Calu3 (cell line): ENCODE results near the gene ZBTB40. TPM values are rescaled to one million over a fixed set of nuclear protein-coding genes. Genes with fewer than 3 reads are reported as not detected.

ENCODE experiments used
- BruUV-seq: library from RNA; stranded (reverse); fragments of 400-500 nt; replicated peaks from 2 replicates; lab custom pipeline; 2021; lab: Mats Ljungman, UMichigan
- CTCF ChIA-PET: fragments of 300-600 bp; sonication (Branson Sonifier 250); formaldehyde crosslinking; loops from one replicate; lab custom pipeline; 2022; ENCODE audit warnings: antibody characterized with exemption; lab: Charles Lee
- DNase-seq: peaks from one replicate; pipeline ENCODE4 v3.0.0; 2022
- H3K27ac Mint-ChIP-seq: one replicate; pipeline ENCODE4 v1.8.0; 2022; ENCODE audit warnings: mixed read lengths; ENCODE audit not compliant: unreplicated experiment
- H3K27me3 Mint-ChIP-seq: one replicate; pipeline ENCODE4 v1.8.0; 2022; ENCODE audit warnings: mixed read lengths; ENCODE audit not compliant: unreplicated experiment
- H3K36me3 Mint-ChIP-seq: one replicate; pipeline ENCODE4 v1.8.0; 2022; ENCODE audit warnings: mild to moderate bottlenecking, moderate library complexity, mixed read lengths; ENCODE audit not compliant: insufficient read depth, unreplicated experiment
- H3K4me1 Mint-ChIP-seq: one replicate; pipeline ENCODE4 v1.8.0; 2022; ENCODE audit warnings: mild to moderate bottlenecking, low read depth, mixed read lengths; ENCODE audit not compliant: unreplicated experiment
- H3K4me3 Mint-ChIP-seq: one replicate; pipeline ENCODE4 v1.8.0; 2022; ENCODE audit warnings: mild to moderate bottlenecking, low read depth, moderate library complexity, mixed read lengths; ENCODE audit not compliant: unreplicated experiment
- H3K9me3 Mint-ChIP-seq: one replicate; pipeline ENCODE4 v1.8.0; 2022; ENCODE audit warnings: low read depth, mixed read lengths; ENCODE audit not compliant: unreplicated experiment
- intact Hi-C: fragments of 100-400 bp; cut with micrococcal nuclease; formaldehyde crosslinking; loops from one replicate; pipeline ENCODE4 v1.10.0; 2022; ENCODE audit not compliant: unreplicated experiment
- total RNA-seq: library from RNA; stranded (reverse); gene quantifications from 2 replicates; pipeline ENCODE4 v1.2.3, GENCODE V29; 2022
- TF ChIP-seq, protein P1 (sequence below): fragments of 200-600 bp; IDR thresholded peaks from one replicate; pipeline ENCODE4 v1.8.0; 2022; ENCODE audit warnings: antibody characterized with exemption; ENCODE audit not compliant: unreplicated experiment

ZBTB40 gene
- total RNA-seq, 1 experiment from 2014 or later = 18.7 TPM

DNA sequence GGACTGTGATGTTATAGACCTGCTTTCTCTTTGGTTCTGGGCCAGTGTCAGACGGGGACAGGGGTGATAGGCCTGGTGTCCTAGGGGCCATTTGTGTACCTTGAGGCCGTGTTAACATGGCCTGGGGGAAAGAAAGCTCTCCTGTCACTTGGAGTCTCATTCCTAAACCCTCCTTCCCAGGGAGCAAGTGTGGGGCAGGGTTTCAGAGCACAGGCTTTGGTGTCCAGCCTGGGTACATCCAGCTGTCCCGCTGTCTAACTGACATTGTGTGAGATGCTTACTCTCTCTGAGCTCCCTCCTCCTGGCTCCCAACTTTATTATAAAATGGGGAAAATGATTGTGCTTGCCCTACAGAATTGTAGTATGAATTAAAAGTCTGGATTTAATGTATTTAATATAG, 79.1 kb downstream of the ZBTB40 start:
- CTCF ChIA-PET = no interaction called here
- BruUV-seq = no TSS peak
- Mint-ChIP-seq H3K36me3 (no peaks in the 10 kb centered on the region), H3K9me3 (no peaks in the 10 kb centered on the region), H3K27me3 (no peaks in the 10 kb centered on the region), H3K4me3 (no peak overlapping the region), H3K4me1 (no peaks in the 10 kb centered on the region), H3K27ac (no peak overlapping the region)
- intact Hi-C loops = no loop called here
- no peak for DNase-seq
- TF ChIP-seq, protein P1, sequence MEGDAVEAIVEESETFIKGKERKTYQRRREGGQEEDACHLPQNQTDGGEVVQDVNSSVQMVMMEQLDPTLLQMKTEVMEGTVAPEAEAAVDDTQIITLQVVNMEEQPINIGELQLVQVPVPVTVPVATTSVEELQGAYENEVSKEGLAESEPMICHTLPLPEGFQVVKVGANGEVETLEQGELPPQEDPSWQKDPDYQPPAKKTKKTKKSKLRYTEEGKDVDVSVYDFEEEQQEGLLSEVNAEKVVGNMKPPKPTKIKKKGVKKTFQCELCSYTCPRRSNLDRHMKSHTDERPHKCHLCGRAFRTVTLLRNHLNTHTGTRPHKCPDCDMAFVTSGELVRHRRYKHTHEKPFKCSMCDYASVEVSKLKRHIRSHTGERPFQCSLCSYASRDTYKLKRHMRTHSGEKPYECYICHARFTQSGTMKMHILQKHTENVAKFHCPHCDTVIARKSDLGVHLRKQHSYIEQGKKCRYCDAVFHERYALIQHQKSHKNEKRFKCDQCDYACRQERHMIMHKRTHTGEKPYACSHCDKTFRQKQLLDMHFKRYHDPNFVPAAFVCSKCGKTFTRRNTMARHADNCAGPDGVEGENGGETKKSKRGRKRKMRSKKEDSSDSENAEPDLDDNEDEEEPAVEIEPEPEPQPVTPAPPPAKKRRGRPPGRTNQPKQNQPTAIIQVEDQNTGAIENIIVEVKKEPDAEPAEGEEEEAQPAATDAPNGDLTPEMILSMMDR = no peak

DNA sequence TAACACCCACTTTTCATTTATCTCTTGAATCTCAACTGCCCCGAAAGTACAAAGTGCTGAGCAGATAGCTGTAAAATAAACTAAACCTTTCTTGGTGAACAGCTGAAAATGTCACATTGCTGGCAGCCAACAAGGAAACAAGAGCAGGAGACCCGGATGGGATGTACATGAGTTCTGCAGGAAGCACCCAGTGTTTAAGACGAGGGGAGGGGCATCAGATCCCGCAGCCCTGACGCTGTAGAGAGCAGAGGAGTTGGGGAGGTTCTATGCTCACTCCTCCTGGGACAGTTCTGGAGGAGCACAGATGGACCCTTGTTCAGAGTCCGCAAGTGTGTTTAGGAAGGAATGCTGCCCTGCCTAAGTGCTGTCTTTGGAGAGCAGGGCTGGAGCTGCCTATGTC, 79.6 kb downstream of the ZBTB40 start:
- no peaks in the 10 kb centered on the region for H3K36me3 Mint-ChIP-seq
- CTCF ChIA-PET = no interaction called here
- TF ChIP-seq, protein P1 = no peak

DNA sequence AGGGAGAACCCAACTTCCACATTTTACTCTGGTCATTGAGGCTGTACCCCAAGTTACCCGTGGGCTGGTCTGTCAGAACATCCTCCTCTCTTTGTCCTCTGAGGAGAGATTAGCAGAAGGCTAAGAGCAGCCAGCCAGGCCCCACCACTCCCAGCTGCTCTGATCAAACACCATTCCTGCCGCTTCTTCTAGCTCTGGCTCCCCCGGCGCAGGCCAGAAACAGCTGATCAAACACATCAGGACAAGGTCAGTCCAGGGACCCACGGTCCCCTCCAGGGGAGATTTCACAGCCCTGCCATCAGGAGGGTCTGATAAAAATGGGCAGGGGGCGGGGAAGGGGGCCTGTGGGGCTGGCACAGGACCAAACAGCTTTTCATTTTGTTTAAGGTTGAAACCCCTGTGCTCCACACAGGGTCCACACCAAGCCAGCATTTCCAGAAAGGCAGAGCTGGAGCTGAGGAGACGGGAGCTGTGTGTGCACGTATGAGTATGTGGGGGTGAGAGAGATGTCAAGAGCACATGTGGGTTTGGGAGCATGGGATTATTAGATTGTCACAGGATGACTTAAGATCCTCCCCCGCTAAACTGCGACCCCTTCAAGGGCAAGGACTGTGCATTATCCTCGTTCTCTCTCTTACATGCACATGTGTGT, 81.7 kb downstream of the ZBTB40 start:
- no TSS peak for BruUV-seq
- no peaks in the 10 kb centered on the region for H3K36me3 Mint-ChIP-seq
- H3K9me3 Mint-ChIP-seq = no peaks in the 10 kb centered on the region
- TF ChIP-seq, protein P1 = no peak
- CTCF ChIA-PET = no interaction called here
- H3K4me3 Mint-ChIP-seq = no peak overlapping the region
- no peak overlapping the region for H3K27ac Mint-ChIP-seq
- H3K4me1 Mint-ChIP-seq = no peaks in the 10 kb centered on the region
- intact Hi-C loops = no loop called here
- H3K27me3 Mint-ChIP-seq = no peaks in the 10 kb centered on the region
- no peak for DNase-seq

More for the DNA sequence above, 79.6 kb downstream of the ZBTB40 start:
- intact Hi-C loops = no loop called here
- Mint-ChIP-seq H3K4me3 (no peak overlapping the region), H3K27ac (no peak overlapping the region), H3K9me3 (no peaks in the 10 kb centered on the region), H3K4me1 (no peaks in the 10 kb centered on the region), H3K27me3 (no peaks in the 10 kb centered on the region)
- no TSS peak for BruUV-seq
- no peak for DNase-seq

DNA sequence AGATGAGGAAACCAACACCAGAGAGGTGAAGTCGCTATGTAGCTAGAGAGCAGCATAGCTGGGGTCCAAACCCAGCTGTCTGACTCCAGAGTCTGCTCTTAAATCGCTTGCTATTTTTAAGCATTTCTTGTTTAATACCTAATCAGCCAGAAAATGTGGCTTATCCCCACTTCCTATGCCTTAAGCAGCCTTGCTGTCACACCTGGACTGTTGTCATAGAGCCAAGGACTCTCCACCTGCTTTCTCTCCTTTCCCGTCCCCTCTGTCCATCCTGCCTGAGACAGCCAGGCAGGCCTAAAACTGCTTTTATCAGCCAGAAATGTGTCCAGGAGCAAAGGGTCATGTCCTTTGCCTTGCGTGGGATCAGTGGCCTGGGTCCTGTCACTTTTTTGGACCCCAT, 83.3 kb downstream of the ZBTB40 start:
- H3K27ac Mint-ChIP-seq = no peak overlapping the region
- CTCF ChIA-PET = interaction anchor here (0.6 kb wide), 1 partner anchor 37 kb away, joined by 3 read pairs; no protein-coding TSS in a partner anchor

More for the DNA sequence above, 83.3 kb downstream of the ZBTB40 start:
- intact Hi-C loops = no loop called here
- Mint-ChIP-seq H3K4me1 (no peaks in the 10 kb centered on the region), H3K36me3 (no peaks in the 10 kb centered on the region), H3K4me3 (no peak overlapping the region), H3K27me3 (no peaks in the 10 kb centered on the region), H3K9me3 (no peaks in the 10 kb centered on the region)
- no peak for DNase-seq
- BruUV-seq = no TSS peak
- TF ChIP-seq, protein P1 = no peak
